Kidney (tissue), 14 donors: ENCODE data around the gene YPEL3. TPM values are rescaled to one million over a fixed set of nuclear protein-coding genes. Genes with fewer than 3 reads are reported as not detected.

ENCODE experiments used
- DNase-seq, 5 donors: peaks; one replicate each; pipeline ENCODE4 v3.0.0-alpha.2; 2013 to 2020
- FAIRE-seq: peaks from 2 replicates; lab custom pipeline; 2012; peaks lifted over from hg19 to GRCh38; lab: Jason Lieb, UNC
- H3K27ac ChIP-seq, 2 donors: one replicate each; pipeline ENCODE4 v1.7.0; 2013; ENCODE audit warnings: low read depth in 2 of 2, low read length in 2 of 2, inconsistent platforms in 1 of 2
- H3K27me3 ChIP-seq: one replicate; pipeline ENCODE4 v1.7.1; 2013; ENCODE audit warnings: low read length, inconsistent platforms; ENCODE audit not compliant: control insufficient read depth, insufficient read depth
- H3K36me3 ChIP-seq, 3 donors: one replicate each; pipeline versions ENCODE4 v1.7.0 to v1.7.1; 2013; ENCODE audit warnings: low read length in 3 of 3, control low read depth in 1 of 3, inconsistent platforms in 1 of 3; ENCODE audit not compliant: insufficient read depth in 3 of 3, control insufficient read depth in 2 of 3
- H3K4me1 ChIP-seq, 3 donors: one replicate each; pipeline versions ENCODE4 v1.7.0 to v1.7.1; 2013; ENCODE audit warnings: low read length in 3 of 3, inconsistent platforms in 1 of 3, low read depth in 1 of 3; ENCODE audit not compliant: control insufficient read depth in 2 of 3, insufficient read depth in 2 of 3
- H3K4me3 ChIP-seq, 3 donors: one replicate each; pipeline versions ENCODE4 v1.7.0 to v1.8.1; 2013; ENCODE audit warnings: low read length in 3 of 3, control low read depth in 1 of 3, inconsistent platforms in 1 of 3
- H3K9ac ChIP-seq, 3 donors: one replicate each; pipeline versions ENCODE4 v1.7.0 to v1.7.1; 2013; ENCODE audit warnings: low read length in 3 of 3, control low read depth in 1 of 3, inconsistent platforms in 1 of 3
- H3K9me3 ChIP-seq, 3 donors: one replicate each; pipeline versions ENCODE4 v1.7.0 to v1.7.1; 2013; ENCODE audit warnings: low read length in 3 of 3, control low read depth in 1 of 3, inconsistent platforms in 1 of 3; ENCODE audit not compliant: control insufficient read depth in 2 of 3, insufficient read depth in 1 of 3
- intact Hi-C: fragments of 100-400 bp; cut with DNase I; formaldehyde crosslinking; loops from one replicate; pipeline ENCODE4 v1.11.1; 2022
- polyA plus RNA-seq: library from polyadenylated mRNA; stranded (reverse); fragments of 350-450 nt; fragmentation: Illumina TruSeq; extraction: RNeasy Lipid Tissue Mini Kit (QIAGEN cat#74804); gene quantifications from one replicate; pipeline ENCODE4 v1.2.3, GENCODE V29; 2014; ENCODE audit warnings: low read depth, low replicate concordance; ENCODE audit not compliant: insufficient read depth
- total RNA-seq: library from RNA; stranded (reverse); fragmentation: NEBNext Ultra II Directional; extraction: Animal tissue kit (Norgen Biotek cat#: 25700); gene quantifications from one replicate; pipeline ENCODE4 v1.2.1, GENCODE V29; 2021
- TF ChIP-seq, protein P1 (sequence below): IDR thresholded peaks from 3 replicates; pipeline ENCODE4 v1.5.1; 2012; ENCODE audit warnings: mild to moderate bottlenecking, moderate library complexity, borderline replicate concordance; ENCODE audit not compliant: insufficient read depth; ENCODE audit errors: extremely low read depth
- donor health status: control.
- donor health status: control.
- donor health status: control.
- donor health status: control.
- donor health status: control.
- donor health status: DM: yes; HTN: yes; CAD: no.
- donor health status: Normal renal cell carcinoma (clear cell type).

The YPEL3 gene
- total and polyA plus RNA-seq, 2 donors from 2014 or later: 40.0 to 107 TPM

DNA sequence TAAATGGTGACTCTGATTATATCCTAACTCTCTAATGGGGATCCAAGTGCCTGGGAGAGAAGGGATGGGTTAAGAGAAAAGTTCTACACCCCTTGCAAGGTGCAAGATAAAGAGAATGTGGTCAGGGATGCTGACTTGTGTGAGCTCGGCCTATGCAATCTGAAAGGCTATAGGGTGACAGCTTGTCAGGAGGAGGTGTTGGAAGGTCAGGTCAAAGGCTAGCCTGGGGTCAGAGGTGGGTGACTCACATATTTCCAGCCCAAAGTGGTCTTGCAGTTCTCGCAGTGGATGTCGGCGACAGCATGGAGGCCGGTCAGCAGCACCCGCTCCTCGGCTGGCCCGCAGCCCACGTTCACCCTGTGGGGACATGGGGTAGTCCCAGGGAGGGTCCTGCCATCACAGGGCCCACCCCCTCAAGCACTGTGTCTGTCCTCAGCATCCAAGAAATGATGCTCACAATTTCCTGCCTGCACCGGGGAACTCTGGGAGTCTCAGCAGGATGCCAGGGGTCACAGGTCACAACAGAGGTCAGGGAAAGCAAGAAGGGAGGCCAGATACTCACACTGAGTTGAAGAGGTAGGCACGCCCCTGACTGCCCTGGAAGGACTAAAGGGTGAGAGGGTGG lies 1.4 kb downstream of the YPEL3 start:
- Histone ChIP-seq H3K27ac (peak overlapping the region; percentile 36 to 90), H3K9ac (peak overlapping the region in 2 of 3 donors; percentile 5 to 93), H3K27me3 (no peaks in the 10 kb centered on the region), H3K36me3 (peaks cover 4 to 10% (median 5%) of the 10 kb centered on the region in 3 donors), H3K9me3 (peaks cover 0 to 10% (median 0%) of the 10 kb centered on the region in 3 donors), H3K4me1 (peaks cover 0 to 30% (median 16%) of the 10 kb centered on the region in 3 donors), H3K4me3 (peak overlapping the region in 2 of 3 donors; percentile 86 to 87)
- intact Hi-C loops: no loop called here
- peak in 1 of 5 donors; percentile 77 for DNase-seq
- FAIRE-seq: no peak
- TF ChIP-seq, protein P1, sequence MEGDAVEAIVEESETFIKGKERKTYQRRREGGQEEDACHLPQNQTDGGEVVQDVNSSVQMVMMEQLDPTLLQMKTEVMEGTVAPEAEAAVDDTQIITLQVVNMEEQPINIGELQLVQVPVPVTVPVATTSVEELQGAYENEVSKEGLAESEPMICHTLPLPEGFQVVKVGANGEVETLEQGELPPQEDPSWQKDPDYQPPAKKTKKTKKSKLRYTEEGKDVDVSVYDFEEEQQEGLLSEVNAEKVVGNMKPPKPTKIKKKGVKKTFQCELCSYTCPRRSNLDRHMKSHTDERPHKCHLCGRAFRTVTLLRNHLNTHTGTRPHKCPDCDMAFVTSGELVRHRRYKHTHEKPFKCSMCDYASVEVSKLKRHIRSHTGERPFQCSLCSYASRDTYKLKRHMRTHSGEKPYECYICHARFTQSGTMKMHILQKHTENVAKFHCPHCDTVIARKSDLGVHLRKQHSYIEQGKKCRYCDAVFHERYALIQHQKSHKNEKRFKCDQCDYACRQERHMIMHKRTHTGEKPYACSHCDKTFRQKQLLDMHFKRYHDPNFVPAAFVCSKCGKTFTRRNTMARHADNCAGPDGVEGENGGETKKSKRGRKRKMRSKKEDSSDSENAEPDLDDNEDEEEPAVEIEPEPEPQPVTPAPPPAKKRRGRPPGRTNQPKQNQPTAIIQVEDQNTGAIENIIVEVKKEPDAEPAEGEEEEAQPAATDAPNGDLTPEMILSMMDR: no peak

DNA sequence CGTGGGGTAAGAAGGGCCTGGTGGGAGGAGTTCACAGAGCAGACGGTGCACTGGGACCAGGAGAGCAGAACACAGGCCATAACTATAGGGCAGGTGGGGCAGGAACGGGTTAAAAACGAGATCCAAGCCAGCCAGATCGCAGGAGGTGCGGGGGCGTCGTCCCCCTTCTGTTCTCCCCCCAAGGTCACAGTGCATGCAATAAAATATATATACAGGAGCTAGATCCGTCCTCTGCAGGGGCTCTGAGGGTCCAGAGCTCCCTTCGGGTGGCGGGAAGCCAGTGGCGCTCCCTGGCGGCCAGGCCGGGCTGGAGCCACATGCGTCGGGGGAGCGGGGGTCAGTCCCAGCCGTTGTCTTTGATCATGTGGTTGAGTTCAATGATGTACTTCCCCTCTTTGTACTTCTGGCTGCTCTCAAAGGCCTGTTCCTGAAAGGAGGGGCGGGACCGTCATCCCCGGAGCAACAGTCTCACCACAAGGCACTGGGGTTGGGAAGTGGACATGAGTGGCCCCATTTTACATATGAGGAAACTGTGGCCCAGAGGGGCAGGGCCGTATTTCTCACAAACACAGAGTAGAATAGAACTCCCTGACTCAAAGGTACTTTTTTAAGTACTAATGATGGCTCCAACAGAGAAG lies 3.5 kb downstream of the YPEL3 start:
- intact Hi-C loops: no loop called here
- peaks cover 0 to 30% (median 16%) of the 10 kb centered on the region in 3 donors for H3K4me1 ChIP-seq
- TF ChIP-seq, protein P1: peak; percentile 31
- H3K36me3 ChIP-seq: peaks cover 4 to 10% (median 5%) of the 10 kb centered on the region in 3 donors
- peaks cover 0 to 9% (median 0%) of the 10 kb centered on the region in 3 donors for H3K9me3 ChIP-seq
- peak overlapping the region; percentile 18 to 65 (median 51) for H3K4me3 ChIP-seq
- no peaks in the 10 kb centered on the region for H3K27me3 ChIP-seq
- H3K27ac ChIP-seq: peak overlapping the region; percentile 62 to 76
- peak overlapping the region in 2 of 3 donors; percentile 20 to 67 for H3K9ac ChIP-seq
- DNase-seq: peak; percentile 80 to 92 (median 88)
- FAIRE-seq: no peak

DNA sequence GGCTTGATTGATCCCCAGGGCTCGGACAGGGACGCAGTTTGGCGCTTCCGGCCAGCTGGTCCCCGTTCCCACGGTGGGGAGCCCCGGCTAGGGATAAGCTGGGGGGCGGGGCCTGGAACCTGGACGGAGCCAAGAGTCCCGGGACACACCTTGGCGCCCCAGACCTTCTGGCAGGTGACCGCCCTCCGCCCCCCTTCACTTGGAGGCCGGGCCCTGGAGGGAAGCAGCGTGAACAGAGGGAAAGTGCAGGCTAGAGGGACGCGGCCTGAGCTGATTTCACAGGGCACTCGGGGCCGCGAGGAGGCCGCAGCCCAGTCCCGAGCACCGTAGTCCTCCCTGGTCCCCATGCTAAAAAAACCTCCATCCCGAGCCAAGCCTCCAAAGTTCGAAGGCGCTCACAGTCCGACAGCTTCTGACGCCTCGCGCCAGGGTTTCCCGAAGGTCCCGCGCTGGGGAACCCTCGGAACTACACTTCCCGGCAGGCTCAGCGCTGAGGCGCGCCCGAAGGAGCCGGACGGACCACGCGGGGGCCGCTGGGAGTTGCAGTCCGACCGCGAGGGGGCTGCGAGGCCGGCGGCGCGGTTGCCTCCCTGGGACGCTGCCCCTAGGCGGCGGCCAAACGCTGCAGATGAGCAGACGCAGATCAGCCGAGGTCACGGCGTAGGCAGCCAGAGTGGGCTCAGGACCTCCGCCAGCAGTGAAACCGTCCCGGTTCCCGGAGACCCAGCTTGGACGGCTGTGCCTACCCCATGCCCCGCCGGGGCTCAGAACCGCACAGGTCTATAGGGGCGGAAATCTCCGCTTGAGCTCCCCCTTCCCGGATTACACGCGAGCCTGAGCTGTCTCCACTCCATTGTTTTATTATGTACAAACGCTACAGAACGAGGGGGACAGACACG lies 4.3 kb downstream of the YPEL3 start, which contains the start of gene TBX6:
Gene TBX6 (minus strand): TSS at position 451 of the 899 bp plus-strand sequence. CDS start 731 bp downstream, outside the sequence.
- intact Hi-C loops: no loop called here

More for the DNA sequence above, 4.3 kb downstream of the YPEL3 start, which contains the start of gene TBX6:
- H3K4me1 ChIP-seq: peaks cover 0 to 30% (median 16%) of the 10 kb centered on the region in 3 donors
- peaks cover 4 to 10% (median 5%) of the 10 kb centered on the region in 3 donors for H3K36me3 ChIP-seq
- peak within 1 kb of the TSS; percentile 36 to 67 (median 49) for H3K9ac ChIP-seq
- TF ChIP-seq, protein P1: peak; percentile 84
- DNase-seq (peak; percentile 93 to 97 (median 95)), FAIRE-seq (no peak)
- H3K4me3 ChIP-seq: peak within 1 kb of the TSS; percentile 57 to 67 (median 65)
- peak within 1 kb of the TSS; percentile 62 to 76 for H3K27ac ChIP-seq
- H3K27me3 ChIP-seq: no peaks in the 10 kb centered on the region
- H3K9me3 ChIP-seq: peaks cover 0 to 2% (median 0%) of the 10 kb centered on the region in 3 donors
